Smooth muscle cell (in vitro differentiated cells): ENCODE measurements around the gene CFAP61. TPM values are rescaled to one million over a fixed set of nuclear protein-coding genes. Genes with fewer than 3 reads are reported as not detected.

ENCODE experiments used
- DNase-seq: peaks from one replicate; lab custom pipeline; 2025; ENCODE audit not compliant: unreplicated experiment; lab: John Stamatoyannopoulos, UW
- H2AFZ ChIP-seq: fragments of 200-600 bp; sonication (generic); 2 replicates; pipeline ENCODE4 v1.6.0; 2016; ENCODE audit warnings: antibody characterized with exemption, low read depth, mild to moderate bottlenecking
- H3F3A ChIP-seq: fragments of 200-600 bp; sonication (generic); 2 replicates; pipeline ENCODE4 v1.6.0; 2017; ENCODE audit warnings: antibody characterized with exemption, low read depth
- H3K27ac ChIP-seq: fragments of 200-600 bp; sonication (generic); 2 replicates; pipeline ENCODE4 v1.5.1; 2016; ENCODE audit warnings: low read depth, mild to moderate bottlenecking
- H3K27me3 ChIP-seq: fragments of 200-600 bp; sonication (generic); 2 replicates; pipeline ENCODE4 v1.6.1; 2016; ENCODE audit warnings: low read depth, mild to moderate bottlenecking
- H3K36me3 ChIP-seq: fragments of 200-600 bp; sonication (generic); 2 replicates; pipeline ENCODE4 v1.5.1; 2016; ENCODE audit warnings: low read depth
- H3K4me1 ChIP-seq: fragments of 200-600 bp; sonication (generic); 2 replicates; pipeline ENCODE4 v1.5.1; 2016; ENCODE audit warnings: low read depth
- H3K4me2 ChIP-seq: fragments of 200-600 bp; sonication (generic); 2 replicates; pipeline ENCODE4 v1.6.0; 2016; ENCODE audit warnings: mild to moderate bottlenecking
- H3K4me3 ChIP-seq: fragments of 200-600 bp; sonication (generic); 2 replicates; pipeline ENCODE4 v1.5.1; 2016; ENCODE audit warnings: mild to moderate bottlenecking
- H3K79me2 ChIP-seq: fragments of 200-600 bp; sonication (generic); 2 replicates; pipeline ENCODE4 v1.6.0; 2016; ENCODE audit warnings: low read depth, mild to moderate bottlenecking
- H3K9ac ChIP-seq: fragments of 200-600 bp; sonication (generic); 2 replicates; pipeline ENCODE4 v1.6.0; 2016; ENCODE audit warnings: low read depth
- H3K9me3 ChIP-seq: fragments of 200-600 bp; sonication (generic); replicated peaks from 2 replicates; pipeline ENCODE4 v1.5.1; 2016; ENCODE audit warnings: low read depth
- H4K20me1 ChIP-seq: fragments of 200-600 bp; sonication (generic); 2 replicates; pipeline ENCODE4 v1.6.0; 2016; ENCODE audit warnings: low read depth
- WGBS: methylation state at CpG from one replicate; pipeline ENCODE4 v1.1.7; 2016; ENCODE audit warnings: low lambda C conversion rate; 5-methylcytosine and 5-hydroxymethylcytosine counted together
- polyA plus RNA-seq: library from polyadenylated mRNA; unstranded; fragments of >200 nt; fragmentation: Nextera tagmentation; extraction: Ambion mirVana; gene quantifications from 2 replicates; pipeline ENCODE4 v1.2.1, GENCODE V29; 2016
- total RNA-seq: library from RNA; depleted of rRNA; stranded (reverse); fragments of >200 nt; gene quantifications from 2 replicates; pipeline ENCODE4 v1.2.3, GENCODE V29; 2014
- TF ChIP-seq, protein P1 (sequence below): fragments of 200-600 bp; sonication (generic); IDR thresholded peaks from 2 replicates; pipeline ENCODE4 v1.5.1; 2017; ENCODE audit warnings: borderline replicate concordance, mild to moderate bottlenecking, antibody characterized with exemption; ENCODE audit not compliant: insufficient read depth, poor library complexity, severe bottlenecking

The CFAP61 gene
- total and polyA plus RNA-seq, 2 experiments from 2014 or later = not detected

DNA sequence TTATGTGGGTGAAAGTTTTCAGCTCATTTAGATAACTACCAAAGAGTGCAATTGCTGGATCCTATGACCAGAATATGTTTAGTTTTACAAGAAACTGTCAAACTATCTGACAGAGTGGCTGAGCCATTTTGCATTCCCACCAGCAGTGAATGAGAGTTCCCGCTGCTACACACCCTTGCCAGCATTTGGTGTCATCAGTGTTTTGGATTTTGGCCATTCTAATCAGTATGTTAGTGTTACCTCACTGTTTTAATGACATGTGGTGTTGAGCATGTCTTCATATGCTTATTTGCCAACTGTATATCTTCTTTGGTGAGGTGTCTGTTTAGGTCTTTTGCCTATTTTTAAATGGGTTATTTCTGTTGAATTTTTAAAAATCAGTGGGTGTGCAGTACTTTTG lies 120.9 kb downstream of the CFAP61 start:
- Histone ChIP-seq H3K4me3 (no peak overlapping the region), H3K27ac (no peak overlapping the region), H3K9me3 (no peaks in the 10 kb centered on the region), H3K36me3 (no peaks in the 10 kb centered on the region), H3K27me3 (no peaks in the 10 kb centered on the region), H3F3A (no peaks in the 10 kb centered on the region), H3K4me1 (no peaks in the 10 kb centered on the region), H3K4me2 (no peak overlapping the region), H3K79me2 (no peaks in the 10 kb centered on the region), H4K20me1 (no peaks in the 10 kb centered on the region), H3K9ac (no peak overlapping the region), H2AFZ (no peak overlapping the region)
- no peak for DNase-seq
- 78% methylated on average over 1 of the region's 1 CpG for WGBS
- TF ChIP-seq, protein P1, sequence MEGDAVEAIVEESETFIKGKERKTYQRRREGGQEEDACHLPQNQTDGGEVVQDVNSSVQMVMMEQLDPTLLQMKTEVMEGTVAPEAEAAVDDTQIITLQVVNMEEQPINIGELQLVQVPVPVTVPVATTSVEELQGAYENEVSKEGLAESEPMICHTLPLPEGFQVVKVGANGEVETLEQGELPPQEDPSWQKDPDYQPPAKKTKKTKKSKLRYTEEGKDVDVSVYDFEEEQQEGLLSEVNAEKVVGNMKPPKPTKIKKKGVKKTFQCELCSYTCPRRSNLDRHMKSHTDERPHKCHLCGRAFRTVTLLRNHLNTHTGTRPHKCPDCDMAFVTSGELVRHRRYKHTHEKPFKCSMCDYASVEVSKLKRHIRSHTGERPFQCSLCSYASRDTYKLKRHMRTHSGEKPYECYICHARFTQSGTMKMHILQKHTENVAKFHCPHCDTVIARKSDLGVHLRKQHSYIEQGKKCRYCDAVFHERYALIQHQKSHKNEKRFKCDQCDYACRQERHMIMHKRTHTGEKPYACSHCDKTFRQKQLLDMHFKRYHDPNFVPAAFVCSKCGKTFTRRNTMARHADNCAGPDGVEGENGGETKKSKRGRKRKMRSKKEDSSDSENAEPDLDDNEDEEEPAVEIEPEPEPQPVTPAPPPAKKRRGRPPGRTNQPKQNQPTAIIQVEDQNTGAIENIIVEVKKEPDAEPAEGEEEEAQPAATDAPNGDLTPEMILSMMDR = no peak

DNA sequence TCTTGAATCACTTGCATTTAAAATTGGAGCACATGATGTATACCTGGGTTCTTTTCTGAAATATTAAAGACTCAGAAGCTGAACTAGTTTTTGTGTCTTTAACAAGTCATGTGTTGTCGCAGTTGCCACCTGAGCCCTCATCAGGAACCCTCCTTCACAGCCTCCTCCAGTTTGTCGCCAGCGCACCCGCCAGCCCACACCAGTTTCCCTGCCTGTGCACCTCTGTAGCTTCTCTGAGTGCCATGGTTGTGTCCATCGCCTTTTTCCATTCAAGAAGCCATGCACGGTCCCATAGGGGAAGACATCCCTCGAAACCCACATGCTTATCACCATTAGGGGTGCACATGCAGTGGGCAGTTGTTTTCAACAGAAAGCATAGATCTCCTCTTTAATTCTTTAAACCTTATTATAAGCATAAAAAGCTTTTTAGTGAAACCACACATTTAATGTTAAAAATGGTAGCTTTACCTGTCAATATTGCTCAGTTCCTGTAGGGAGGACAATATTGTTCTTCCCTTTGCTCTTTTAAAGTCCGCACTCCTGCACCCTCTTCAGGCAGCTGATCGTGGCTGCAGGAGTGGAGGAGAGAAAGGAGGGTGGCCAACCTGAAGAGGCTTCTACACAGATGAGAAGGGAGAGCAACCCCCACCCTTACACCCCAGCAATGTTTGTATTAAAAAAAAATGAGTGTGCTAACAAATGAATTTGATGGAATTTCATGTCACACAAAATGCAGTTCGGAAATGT lies 121.9 kb downstream of the CFAP61 start:
- Histone ChIP-seq H3K4me1 (no peaks in the 10 kb centered on the region), H3K36me3 (no peaks in the 10 kb centered on the region), H4K20me1 (no peaks in the 10 kb centered on the region), H3K9me3 (no peaks in the 10 kb centered on the region), H3K27ac (no peak overlapping the region), H3K27me3 (no peaks in the 10 kb centered on the region), H3K4me3 (no peak overlapping the region), H3K79me2 (no peaks in the 10 kb centered on the region), H3F3A (no peaks in the 10 kb centered on the region), H3K9ac (no peak overlapping the region), H2AFZ (no peak overlapping the region), H3K4me2 (no peak overlapping the region)
- TF ChIP-seq, protein P1 = no peak
- DNase-seq = no peak
- WGBS = 85% methylated on average over 10 of the region's 10 CpGs

DNA sequence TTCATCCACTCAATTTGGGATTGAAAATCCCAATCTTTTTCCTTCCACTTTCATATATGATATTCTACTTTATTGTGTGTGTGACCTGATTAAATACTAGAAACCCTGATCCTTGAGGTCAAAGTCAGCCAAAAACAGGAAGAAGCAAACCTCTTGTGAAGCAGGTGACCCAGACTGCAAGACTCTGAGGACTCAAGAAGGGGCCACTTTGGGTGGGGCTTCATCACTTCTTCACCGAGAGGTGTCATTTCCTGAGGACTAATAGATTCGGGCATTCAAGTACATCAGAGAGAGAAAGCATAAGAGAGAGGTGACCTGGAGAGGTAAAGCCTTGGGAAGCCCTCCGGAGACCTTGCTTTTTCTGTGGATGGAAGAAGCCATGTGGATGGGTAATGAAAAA lies 129.0 kb downstream of the CFAP61 start:
- no peak overlapping the region for H3K9ac ChIP-seq
- 88% methylated on average over 3 of the region's 3 CpGs for WGBS
- DNase-seq = no peak
- no peaks in the 10 kb centered on the region for H3K36me3 ChIP-seq
- no peak overlapping the region for H3K4me2 ChIP-seq
- peaks cover 11% of the 10 kb centered on the region for H3K27me3 ChIP-seq
- H3F3A ChIP-seq = no peaks in the 10 kb centered on the region
- no peaks in the 10 kb centered on the region for H4K20me1 ChIP-seq
- H3K4me3 ChIP-seq = no peak overlapping the region
- H3K27ac ChIP-seq = no peak overlapping the region
- no peak overlapping the region for H2AFZ ChIP-seq
- TF ChIP-seq, protein P1 = no peak
- H3K9me3 ChIP-seq = no peaks in the 10 kb centered on the region
- H3K79me2 ChIP-seq = no peaks in the 10 kb centered on the region
- no peaks in the 10 kb centered on the region for H3K4me1 ChIP-seq

DNA sequence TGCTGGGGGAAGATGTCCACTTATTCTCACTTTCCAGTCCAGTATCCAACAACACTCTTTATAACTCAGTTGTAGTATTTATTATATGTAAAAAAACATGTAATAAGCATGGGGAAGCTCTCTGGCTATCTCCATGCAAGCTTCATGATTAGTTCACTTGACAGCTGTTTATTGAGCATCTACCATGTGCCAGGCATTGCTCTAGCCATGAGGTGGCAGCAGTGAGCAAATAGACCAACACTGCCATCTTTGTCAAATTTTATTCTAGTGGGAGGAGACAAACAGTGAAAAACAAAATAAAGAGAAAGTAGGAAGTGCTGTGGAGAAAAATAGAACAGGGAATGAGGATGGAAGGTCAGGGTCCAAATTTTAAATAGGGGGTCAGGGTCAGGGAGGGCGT lies 131.8 kb downstream of the CFAP61 start:
- H3K4me3 ChIP-seq = no peak overlapping the region
- TF ChIP-seq, protein P1 = peak; percentile 21
- no peaks in the 10 kb centered on the region for H4K20me1 ChIP-seq
- H3K27me3 ChIP-seq = peaks cover 22% of the 10 kb centered on the region
- no peak overlapping the region for H2AFZ ChIP-seq
- no peak overlapping the region for H3K4me2 ChIP-seq
- H3K79me2 ChIP-seq = no peaks in the 10 kb centered on the region
- no peaks in the 10 kb centered on the region for H3K4me1 ChIP-seq
- no peak for DNase-seq
- WGBS = 95% methylated on average over 1 of the region's 1 CpG
- no peak overlapping the region for H3K27ac ChIP-seq
- no peaks in the 10 kb centered on the region for H3K9me3 ChIP-seq
- no peaks in the 10 kb centered on the region for H3F3A ChIP-seq
- H3K36me3 ChIP-seq = no peaks in the 10 kb centered on the region
- H3K9ac ChIP-seq = no peak overlapping the region
